Measurements from ENCODE around the gene GNG4.

DNA sequence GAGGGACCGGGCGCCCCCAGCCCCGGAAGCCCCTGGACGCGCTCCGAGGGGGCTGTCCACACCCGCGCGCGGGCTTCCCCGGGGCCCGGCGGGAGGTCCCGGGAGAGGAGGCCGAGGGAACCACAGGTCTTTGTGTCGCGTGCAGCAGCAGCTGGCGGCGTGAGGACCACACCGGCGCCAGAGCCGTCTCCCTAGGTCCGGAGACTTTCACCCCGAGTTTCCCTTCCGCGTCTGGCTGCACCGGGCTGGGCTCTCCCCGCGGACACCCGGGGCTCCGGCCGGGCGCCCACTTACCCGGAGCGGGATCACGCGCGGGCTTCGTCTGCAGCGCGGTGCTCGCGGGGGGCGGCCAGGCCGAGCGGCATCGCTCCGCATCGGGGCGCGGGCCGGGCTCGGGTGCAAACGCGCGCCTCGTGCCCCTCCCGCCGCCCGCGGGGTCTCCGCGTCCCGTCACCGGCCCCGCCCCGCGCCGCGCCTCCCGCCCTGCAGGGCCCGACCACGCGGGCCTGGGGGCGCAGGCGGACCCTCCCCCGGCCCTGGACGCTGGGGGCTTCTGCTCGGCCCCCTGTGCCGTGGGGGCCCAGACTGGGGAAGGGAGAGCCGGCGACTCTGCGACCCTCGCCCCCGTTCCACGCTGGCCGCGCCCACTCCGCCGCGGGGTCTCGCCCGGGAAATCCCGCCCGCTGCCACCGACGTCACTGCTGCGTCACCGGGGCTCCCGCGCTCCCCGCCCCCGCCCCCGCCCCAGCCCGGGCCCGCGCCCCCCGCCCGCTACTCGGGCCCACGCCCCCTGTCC, at the start of gene GNG4:
- TF ChIP-seq POLR2AphosphoS5 (IDR thresholded peaks at IDR 0.05; ENCODE audit: low read depth, low read length) (no peak), POLR2A (IDR thresholded peaks at IDR 0.05; ENCODE audit: low read depth, low read length) (no peak)
